ENCODE data around the gene DECR2. TPM values are rescaled to one million over a fixed set of nuclear protein-coding genes. Genes with fewer than 3 reads are reported as not detected.

DECR2 gene
- total and polyA plus RNA-seq, 2 of the 13 experiments (the other 11 are each of a cell fraction or from before 2014, with no cell fraction given), result 36.3 to 44.6 TPM

DNA sequence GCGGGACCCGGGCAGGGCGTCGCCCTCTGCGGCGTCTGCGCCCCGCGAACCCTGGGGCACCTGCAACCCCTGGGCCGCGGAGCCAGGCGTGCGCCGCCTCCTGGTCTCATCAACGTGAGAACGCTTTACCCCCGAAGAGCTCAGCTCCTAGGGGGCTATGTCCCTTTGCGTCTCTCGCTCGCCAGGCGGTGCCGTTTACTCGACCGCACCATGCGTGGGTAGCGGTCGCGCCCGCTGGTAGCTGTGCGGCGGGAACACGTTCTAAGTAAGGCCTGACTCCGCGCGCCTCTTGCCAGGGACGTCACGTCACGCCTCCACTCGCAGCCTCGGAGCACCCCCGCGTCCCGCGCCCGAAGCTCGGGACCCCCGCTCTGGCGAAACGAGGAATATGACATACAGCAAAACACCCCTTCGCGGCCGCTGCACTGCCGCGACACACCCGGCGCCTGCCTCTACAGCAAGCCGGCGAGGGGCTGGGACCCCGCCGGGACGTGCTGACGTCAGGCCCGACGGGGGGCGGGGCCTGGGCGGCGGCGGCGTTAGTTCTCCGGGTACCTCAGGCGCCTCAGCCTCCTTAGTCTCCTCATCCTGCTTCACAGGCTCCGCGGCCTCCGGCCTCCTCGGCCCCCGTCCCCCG, 23.5 kb downstream of the DECR2 start, which contains the start of gene RAB11FIP3 (continued):
- TF ChIP-seq, protein P1, sequence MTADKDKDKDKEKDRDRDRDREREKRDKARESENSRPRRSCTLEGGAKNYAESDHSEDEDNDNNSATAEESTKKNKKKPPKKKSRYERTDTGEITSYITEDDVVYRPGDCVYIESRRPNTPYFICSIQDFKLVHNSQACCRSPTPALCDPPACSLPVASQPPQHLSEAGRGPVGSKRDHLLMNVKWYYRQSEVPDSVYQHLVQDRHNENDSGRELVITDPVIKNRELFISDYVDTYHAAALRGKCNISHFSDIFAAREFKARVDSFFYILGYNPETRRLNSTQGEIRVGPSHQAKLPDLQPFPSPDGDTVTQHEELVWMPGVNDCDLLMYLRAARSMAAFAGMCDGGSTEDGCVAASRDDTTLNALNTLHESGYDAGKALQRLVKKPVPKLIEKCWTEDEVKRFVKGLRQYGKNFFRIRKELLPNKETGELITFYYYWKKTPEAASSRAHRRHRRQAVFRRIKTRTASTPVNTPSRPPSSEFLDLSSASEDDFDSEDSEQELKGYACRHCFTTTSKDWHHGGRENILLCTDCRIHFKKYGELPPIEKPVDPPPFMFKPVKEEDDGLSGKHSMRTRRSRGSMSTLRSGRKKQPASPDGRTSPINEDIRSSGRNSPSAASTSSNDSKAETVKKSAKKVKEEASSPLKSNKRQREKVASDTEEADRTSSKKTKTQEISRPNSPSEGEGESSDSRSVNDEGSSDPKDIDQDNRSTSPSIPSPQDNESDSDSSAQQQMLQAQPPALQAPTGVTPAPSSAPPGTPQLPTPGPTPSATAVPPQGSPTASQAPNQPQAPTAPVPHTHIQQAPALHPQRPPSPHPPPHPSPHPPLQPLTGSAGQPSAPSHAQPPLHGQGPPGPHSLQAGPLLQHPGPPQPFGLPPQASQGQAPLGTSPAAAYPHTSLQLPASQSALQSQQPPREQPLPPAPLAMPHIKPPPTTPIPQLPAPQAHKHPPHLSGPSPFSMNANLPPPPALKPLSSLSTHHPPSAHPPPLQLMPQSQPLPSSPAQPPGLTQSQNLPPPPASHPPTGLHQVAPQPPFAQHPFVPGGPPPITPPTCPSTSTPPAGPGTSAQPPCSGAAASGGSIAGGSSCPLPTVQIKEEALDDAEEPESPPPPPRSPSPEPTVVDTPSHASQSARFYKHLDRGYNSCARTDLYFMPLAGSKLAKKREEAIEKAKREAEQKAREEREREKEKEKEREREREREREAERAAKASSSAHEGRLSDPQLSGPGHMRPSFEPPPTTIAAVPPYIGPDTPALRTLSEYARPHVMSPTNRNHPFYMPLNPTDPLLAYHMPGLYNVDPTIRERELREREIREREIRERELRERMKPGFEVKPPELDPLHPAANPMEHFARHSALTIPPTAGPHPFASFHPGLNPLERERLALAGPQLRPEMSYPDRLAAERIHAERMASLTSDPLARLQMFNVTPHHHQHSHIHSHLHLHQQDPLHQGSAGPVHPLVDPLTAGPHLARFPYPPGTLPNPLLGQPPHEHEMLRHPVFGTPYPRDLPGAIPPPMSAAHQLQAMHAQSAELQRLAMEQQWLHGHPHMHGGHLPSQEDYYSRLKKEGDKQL (CRISPR knock-in tag; IDR thresholded peaks at IDR 0.05; ENCODE audit: low read depth), result no peak
- TF ChIP-seq POGZ (CRISPR knock-in tag; IDR thresholded peaks at IDR 0.05) (no peak; the same call in 1 of the 2 replicates), ZNF224 (CRISPR knock-in tag; IDR thresholded peaks at IDR 0.05) (0 out of 2 replicates have a peak, but pooled peaks have one; percentile 67), ELF1 (CRISPR knock-in tag; IDR thresholded peaks at IDR 0.05) (no peak), TBP (CRISPR knock-in tag; IDR thresholded peaks at IDR 0.05) (no peak), MEF2D (CRISPR knock-in tag; IDR thresholded peaks at IDR 0.05) (no peak), KAT2B (IDR thresholded peaks at IDR 0.05; ENCODE audit: borderline replicate concordance, low read depth, low read length) (no peak), ELF3 (CRISPR knock-in tag; IDR thresholded peaks at IDR 0.05) (peak; percentile 45; the same call in 1 of the 2 replicates)
- TF ChIP-seq, protein P2, sequence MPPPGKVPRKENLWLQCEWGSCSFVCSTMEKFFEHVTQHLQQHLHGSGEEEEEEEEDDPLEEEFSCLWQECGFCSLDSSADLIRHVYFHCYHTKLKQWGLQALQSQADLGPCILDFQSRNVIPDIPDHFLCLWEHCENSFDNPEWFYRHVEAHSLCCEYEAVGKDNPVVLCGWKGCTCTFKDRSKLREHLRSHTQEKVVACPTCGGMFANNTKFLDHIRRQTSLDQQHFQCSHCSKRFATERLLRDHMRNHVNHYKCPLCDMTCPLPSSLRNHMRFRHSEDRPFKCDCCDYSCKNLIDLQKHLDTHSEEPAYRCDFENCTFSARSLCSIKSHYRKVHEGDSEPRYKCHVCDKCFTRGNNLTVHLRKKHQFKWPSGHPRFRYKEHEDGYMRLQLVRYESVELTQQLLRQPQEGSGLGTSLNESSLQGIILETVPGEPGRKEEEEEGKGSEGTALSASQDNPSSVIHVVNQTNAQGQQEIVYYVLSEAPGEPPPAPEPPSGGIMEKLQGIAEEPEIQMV (CRISPR knock-in tag; IDR thresholded peaks at IDR 0.05; ENCODE audit: low read depth), result no peak
- TF ChIP-seq, protein P3, sequence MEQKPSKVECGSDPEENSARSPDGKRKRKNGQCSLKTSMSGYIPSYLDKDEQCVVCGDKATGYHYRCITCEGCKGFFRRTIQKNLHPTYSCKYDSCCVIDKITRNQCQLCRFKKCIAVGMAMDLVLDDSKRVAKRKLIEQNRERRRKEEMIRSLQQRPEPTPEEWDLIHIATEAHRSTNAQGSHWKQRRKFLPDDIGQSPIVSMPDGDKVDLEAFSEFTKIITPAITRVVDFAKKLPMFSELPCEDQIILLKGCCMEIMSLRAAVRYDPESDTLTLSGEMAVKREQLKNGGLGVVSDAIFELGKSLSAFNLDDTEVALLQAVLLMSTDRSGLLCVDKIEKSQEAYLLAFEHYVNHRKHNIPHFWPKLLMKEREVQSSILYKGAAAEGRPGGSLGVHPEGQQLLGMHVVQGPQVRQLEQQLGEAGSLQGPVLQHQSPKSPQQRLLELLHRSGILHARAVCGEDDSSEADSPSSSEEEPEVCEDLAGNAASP (CRISPR knock-in tag; IDR thresholded peaks at IDR 0.05; ENCODE audit: borderline replicate concordance), result no peak
- TF ChIP-seq, protein P4, sequence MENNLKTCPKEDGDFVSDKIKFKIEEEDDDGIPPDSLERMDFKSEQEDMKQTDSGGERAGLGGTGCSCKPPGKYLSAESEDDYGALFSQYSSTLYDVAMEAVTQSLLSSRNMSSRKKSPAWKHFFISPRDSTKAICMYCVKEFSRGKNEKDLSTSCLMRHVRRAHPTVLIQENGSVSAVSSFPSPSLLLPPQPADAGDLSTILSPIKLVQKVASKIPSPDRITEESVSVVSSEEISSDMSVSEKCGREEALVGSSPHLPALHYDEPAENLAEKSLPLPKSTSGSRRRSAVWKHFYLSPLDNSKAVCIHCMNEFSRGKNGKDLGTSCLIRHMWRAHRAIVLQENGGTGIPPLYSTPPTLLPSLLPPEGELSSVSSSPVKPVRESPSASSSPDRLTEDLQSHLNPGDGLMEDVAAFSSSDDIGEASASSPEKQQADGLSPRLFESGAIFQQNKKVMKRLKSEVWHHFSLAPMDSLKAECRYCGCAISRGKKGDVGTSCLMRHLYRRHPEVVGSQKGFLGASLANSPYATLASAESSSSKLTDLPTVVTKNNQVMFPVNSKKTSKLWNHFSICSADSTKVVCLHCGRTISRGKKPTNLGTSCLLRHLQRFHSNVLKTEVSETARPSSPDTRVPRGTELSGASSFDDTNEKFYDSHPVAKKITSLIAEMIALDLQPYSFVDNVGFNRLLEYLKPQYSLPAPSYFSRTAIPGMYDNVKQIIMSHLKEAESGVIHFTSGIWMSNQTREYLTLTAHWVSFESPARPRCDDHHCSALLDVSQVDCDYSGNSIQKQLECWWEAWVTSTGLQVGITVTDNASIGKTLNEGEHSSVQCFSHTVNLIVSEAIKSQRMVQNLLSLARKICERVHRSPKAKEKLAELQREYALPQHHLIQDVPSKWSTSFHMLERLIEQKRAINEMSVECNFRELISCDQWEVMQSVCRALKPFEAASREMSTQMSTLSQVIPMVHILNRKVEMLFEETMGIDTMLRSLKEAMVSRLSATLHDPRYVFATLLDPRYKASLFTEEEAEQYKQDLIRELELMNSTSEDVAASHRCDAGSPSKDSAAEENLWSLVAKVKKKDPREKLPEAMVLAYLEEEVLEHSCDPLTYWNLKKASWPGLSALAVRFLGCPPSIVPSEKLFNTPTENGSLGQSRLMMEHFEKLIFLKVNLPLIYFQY (CRISPR knock-in tag; IDR thresholded peaks at IDR 0.05; ENCODE audit: borderline replicate concordance), result peak; percentile 45; the same call in 1 of the 2 replicates
- TF ChIP-seq, protein P5, sequence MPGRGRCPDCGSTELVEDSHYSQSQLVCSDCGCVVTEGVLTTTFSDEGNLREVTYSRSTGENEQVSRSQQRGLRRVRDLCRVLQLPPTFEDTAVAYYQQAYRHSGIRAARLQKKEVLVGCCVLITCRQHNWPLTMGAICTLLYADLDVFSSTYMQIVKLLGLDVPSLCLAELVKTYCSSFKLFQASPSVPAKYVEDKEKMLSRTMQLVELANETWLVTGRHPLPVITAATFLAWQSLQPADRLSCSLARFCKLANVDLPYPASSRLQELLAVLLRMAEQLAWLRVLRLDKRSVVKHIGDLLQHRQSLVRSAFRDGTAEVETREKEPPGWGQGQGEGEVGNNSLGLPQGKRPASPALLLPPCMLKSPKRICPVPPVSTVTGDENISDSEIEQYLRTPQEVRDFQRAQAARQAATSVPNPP (CRISPR knock-in tag; IDR thresholded peaks at IDR 0.05), result no peak
- TF ChIP-seq, protein P6, sequence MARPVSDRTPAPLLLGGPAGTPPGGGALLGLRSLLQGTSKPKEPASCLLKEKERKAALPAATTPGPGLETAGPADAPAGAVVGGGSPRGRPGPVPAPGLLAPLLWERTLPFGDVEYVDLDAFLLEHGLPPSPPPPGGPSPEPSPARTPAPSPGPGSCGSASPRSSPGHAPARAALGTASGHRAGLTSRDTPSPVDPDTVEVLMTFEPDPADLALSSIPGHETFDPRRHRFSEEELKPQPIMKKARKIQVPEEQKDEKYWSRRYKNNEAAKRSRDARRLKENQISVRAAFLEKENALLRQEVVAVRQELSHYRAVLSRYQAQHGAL (CRISPR knock-in tag; IDR thresholded peaks at IDR 0.05; ENCODE audit: not compliant biosample characterization), result no peak

Measured in HepG2 (cell line).